Endothelial cell (in vitro differentiated cells): ENCODE data around the gene TSPAN33. TPM values are rescaled to one million over a fixed set of nuclear protein-coding genes. Genes with fewer than 3 reads are reported as not detected.

Source experiments
- DNase-seq: peaks from one replicate; pipeline ENCODE4 v3.0.0; 2021; ENCODE audit warnings: low spot score
- H3K27ac Mint-ChIP-seq: one replicate; pipeline ENCODE4 v1.8.0; 2021; ENCODE audit warnings: mixed read lengths, inconsistent platforms; ENCODE audit not compliant: unreplicated experiment
- H3K27me3 Mint-ChIP-seq: one replicate; pipeline ENCODE4 v1.8.0; 2021; ENCODE audit warnings: mild to moderate bottlenecking, moderate library complexity, mixed read lengths, inconsistent platforms; ENCODE audit not compliant: unreplicated experiment
- H3K36me3 Mint-ChIP-seq: one replicate; pipeline ENCODE4 v1.8.0; 2021; ENCODE audit warnings: mild to moderate bottlenecking, low read depth, mixed read lengths, inconsistent platforms; ENCODE audit not compliant: unreplicated experiment
- H3K4me1 Mint-ChIP-seq: one replicate; pipeline ENCODE4 v1.8.0; 2021; ENCODE audit warnings: mild to moderate bottlenecking, mixed read lengths, inconsistent platforms; ENCODE audit not compliant: unreplicated experiment
- H3K4me3 Mint-ChIP-seq: one replicate; pipeline ENCODE4 v1.8.0; 2021; ENCODE audit warnings: mild to moderate bottlenecking, mixed read lengths, inconsistent platforms; ENCODE audit not compliant: unreplicated experiment
- H3K9me3 Mint-ChIP-seq: one replicate; pipeline ENCODE4 v1.8.0; 2021; ENCODE audit warnings: mixed read lengths, inconsistent platforms; ENCODE audit not compliant: unreplicated experiment
- CTCF ChIP-seq: fragments of 200-600 bp; sonication (generic); IDR thresholded peaks from one replicate; pipeline ENCODE4 v1.5.0; 2021; ENCODE audit warnings: antibody characterized with exemption; ENCODE audit not compliant: unreplicated experiment
- total RNA-seq: library from RNA; stranded (reverse); fragmentation: NEBNext Ultra II Directional; extraction: Animal tissue kit (Norgen Biotek cat#: 25700); gene quantifications from one replicate; pipeline ENCODE4 v1.2.1, GENCODE V29; 2021; ENCODE audit not compliant: unreplicated experiment

Gene TSPAN33
- total RNA-seq, 1 donor from 2014 or later = 1.8 TPM

- TF ChIP-seq CTCF = no peak
- H3K36me3 Mint-ChIP-seq = no peaks in the 10 kb centered on the region
- H3K9me3 Mint-ChIP-seq = no peaks in the 10 kb centered on the region
- H3K4me3 Mint-ChIP-seq = no peak overlapping the region
- peaks cover 7% of the 10 kb centered on the region for H3K4me1 Mint-ChIP-seq
- H3K27ac Mint-ChIP-seq = no peak overlapping the region
- no peak for DNase-seq
- H3K27me3 Mint-ChIP-seq = no peaks in the 10 kb centered on the region
These were observed 54.9 kb downstream of the TSPAN33 start for GRCh38 chr7:129199406-129199805.

- H3K27ac Mint-ChIP-seq = no peak overlapping the region
- H3K9me3 Mint-ChIP-seq = no peaks in the 10 kb centered on the region
- H3K36me3 Mint-ChIP-seq = peaks cover 2% of the 10 kb centered on the region
- H3K4me3 Mint-ChIP-seq = no peak overlapping the region
- no peak for TF ChIP-seq CTCF
- peaks cover 7% of the 10 kb centered on the region for H3K4me1 Mint-ChIP-seq
- no peaks in the 10 kb centered on the region for H3K27me3 Mint-ChIP-seq
- DNase-seq = no peak
These were observed 57.7 kb downstream of the TSPAN33 start for GRCh38 chr7:129202058-129202777.

GRCh38 chr7:129203050-129203741 is 58.7 kb downstream of the TSPAN33 start:
- Mint-ChIP-seq H3K27me3 (no peaks in the 10 kb centered on the region), H3K9me3 (no peaks in the 10 kb centered on the region)

GRCh38 chr7:129205126-129205818 is 60.8 kb downstream of the TSPAN33 start:
- peaks cover 7% of the 10 kb centered on the region for H3K4me1 Mint-ChIP-seq
- peaks cover 11% of the 10 kb centered on the region for H3K36me3 Mint-ChIP-seq
- no peak overlapping the region for H3K27ac Mint-ChIP-seq
- DNase-seq = no peak
- no peak overlapping the region for H3K4me3 Mint-ChIP-seq
- peaks cover 5% of the 10 kb centered on the region for H3K27me3 Mint-ChIP-seq
- no peaks in the 10 kb centered on the region for H3K9me3 Mint-ChIP-seq
- no peak for TF ChIP-seq CTCF

More at GRCh38 chr7:129203050-129203741, 58.7 kb downstream of the TSPAN33 start:
- no peak for TF ChIP-seq CTCF
- no peak for DNase-seq
- Mint-ChIP-seq H3K36me3 (peaks cover 5% of the 10 kb centered on the region), H3K4me3 (no peak overlapping the region), H3K27ac (no peak overlapping the region), H3K4me1 (peaks cover 7% of the 10 kb centered on the region)
